GM19397 (cell line): ENCODE data around the gene PRDX4.
"Not testable (repeated sequence)": the region's sequence is repeated elsewhere in the genome, so short reads cannot be mapped to it uniquely, and the experiment has no call there.

Source experiments
- ATAC-seq: cut with Tn5 transposase; IDR thresholded peaks from one replicate; pipeline ENCODE4 v1.9.1; 2021; ENCODE audit warnings: mild to moderate bottlenecking, moderate library complexity; ENCODE audit not compliant: unreplicated experiment

The PRDX4 gene

GRCh38 chrX:23667239-23668177, at the start of gene PRDX4:
TSS of gene PRDX4 (plus strand) at chrX:23667493. CDS start at chrX:23667571, 78 bp downstream.
- ATAC-seq = peak; percentile 65

DNA sequence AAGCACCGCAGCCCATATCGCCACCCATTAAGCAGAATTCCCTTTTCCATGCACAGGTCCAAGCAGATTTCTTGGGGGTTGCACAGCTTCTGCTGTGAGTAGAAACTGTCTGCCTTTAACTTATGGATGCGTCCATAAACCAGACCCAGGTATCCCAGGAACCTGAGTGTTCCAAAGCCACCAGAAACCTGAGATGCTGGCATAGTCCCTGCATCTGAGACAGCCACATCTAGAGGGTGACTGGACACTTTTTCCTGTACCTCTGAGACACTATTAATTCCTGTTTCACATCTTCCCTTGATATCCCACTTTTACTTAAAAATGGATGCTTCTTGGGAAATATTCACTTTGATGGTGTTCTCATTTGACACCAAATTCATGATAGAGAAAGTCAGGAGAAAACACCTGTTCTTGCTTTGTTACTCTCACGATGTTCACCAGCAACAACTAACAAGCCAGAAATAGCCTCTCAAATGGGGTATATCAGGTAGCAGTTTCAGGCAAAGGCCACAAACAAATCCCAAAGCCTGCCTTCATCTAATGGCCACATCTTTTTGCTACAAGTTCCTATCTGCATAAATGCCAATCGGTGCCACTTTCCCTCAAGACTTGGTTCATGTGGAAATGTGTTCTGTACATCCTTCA, 45.5 kb upstream of the PRDX4 start:
- no peak for ATAC-seq

DNA sequence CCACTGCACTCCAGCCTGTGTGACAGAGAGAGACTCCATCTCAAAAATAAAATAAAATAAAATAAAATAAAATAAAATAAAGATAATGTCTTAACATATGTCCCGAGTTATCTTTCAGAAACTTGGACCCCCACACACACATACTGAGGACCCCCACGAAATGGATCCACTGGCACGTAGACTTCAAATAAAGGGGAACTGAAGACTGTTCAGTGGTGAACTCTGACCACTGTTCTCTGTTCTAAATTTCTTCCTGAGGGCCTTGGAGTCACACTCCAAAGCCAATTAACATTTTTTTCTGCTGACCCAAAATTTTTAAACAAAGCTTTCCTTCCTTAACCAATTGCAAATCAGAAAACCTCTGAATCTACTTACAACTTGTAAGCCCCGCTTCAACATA, 43.5 kb upstream of the PRDX4 start:
- ATAC-seq = no peak

GRCh38 chrX:23626651-23627050, 40.6 kb upstream of the PRDX4 start:
- no peak for ATAC-seq

DNA sequence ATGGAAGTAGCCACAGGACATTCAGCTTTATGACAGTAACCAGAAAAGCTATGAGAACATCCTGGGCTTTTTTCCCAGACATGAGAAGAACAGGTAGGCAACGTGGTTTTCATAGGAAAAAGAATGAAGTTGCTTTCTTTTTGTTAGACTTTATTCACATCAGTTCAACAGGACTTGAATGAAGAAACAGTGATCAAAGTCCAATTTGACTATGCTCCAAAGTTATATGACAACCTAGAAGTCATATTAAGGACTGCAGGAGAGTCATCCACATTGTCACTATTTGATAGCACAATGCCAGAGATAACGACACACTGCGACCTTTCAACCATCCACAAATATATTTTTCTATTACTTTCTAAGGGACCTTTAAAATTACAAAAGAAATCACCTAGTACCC, 39.2 kb upstream of the PRDX4 start:
- ATAC-seq = no peak

GRCh38 chrX:23631136-23631535, 36.2 kb upstream of the PRDX4 start:
- no peak for ATAC-seq

DNA sequence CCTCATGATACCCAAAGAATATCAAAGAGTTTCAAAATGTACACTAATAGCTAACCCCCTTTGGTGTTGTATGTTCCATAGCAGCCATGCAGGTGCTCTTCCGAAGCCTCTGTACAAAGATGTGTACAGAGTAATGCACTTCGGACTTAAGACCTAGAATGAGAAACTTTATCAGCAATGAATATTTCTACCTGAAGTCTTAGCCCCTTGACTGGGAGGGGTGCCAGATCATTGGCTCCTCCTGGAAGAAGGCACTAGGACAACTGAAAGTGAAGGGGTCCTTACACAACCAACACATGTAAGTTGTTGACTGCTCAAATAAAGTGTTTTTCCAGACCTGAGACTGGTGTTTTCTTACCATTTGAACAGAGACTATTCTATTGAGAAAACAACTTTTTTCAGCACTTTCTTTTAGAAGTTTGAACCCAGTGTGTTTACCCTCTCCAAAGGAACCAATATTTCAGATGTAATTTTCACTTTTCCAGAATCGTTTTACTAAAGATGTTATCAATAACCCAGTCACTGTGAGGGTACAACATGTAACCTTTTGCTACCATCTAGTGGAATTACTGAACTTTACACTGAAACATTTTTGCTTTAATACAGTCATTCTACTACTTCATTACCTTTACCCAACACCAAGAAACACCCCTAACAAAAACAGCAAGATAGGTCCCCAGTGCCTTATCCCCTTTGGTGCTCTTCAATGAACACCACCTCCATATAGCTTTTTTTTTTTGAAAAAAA, 33.3 kb upstream of the PRDX4 start:
- ATAC-seq = no peak

DNA sequence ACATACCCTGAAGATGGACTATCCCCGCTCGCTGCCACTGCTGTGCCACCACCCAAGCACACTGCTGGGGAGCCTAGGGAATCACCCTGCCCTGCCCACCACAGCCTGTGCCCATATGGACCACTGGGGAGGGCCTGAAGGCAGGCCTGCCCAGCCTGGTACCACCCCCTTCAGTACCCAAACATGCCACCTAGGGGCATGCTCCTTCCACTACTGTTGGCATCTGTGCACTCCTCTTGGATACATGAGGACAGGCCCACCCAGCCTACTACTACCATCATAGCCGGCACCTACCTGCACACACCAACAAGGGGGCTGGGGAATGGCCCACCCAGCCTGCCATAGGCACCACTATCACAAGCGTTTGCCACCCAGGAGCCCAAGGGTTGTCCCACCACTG, 30.1 kb upstream of the PRDX4 start:
- no peak for ATAC-seq

- no peak for ATAC-seq
Measured at GRCh38 chrX:23643020-23643419, 24.3 kb upstream of the PRDX4 start.

GRCh38 chrX:23644744-23645143, 22.5 kb upstream of the PRDX4 start:
- ATAC-seq = no peak

- ATAC-seq = no peak
Measured at GRCh38 chrX:23656091-23656490, 11.2 kb upstream of the PRDX4 start.

DNA sequence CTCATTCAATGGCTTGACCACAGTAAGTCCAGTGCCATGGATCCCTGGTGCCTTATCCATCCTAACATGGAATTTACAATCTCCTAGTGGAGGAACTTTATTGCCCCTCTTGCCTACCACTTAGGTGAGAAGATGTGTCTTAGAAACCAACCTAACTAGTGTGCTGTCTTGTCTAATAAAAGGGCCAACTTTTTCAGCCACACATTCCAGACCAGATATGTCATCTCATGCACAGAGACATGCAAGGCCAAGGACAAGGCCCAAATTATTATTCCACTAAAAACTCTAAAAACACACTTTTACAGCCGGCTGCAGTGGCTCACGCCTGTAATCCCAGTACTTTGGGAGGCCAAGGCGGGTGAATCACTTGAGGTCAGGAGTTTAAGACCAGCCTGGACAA, 10.6 kb upstream of the PRDX4 start:
- ATAC-seq = no peak

- no peak for ATAC-seq
Measured at GRCh38 chrX:23659339-23659738, 8.0 kb upstream of the PRDX4 start.

GRCh38 chrX:23660083-23660765, 7.1 kb upstream of the PRDX4 start:
- ATAC-seq = not testable (repeated sequence)

- no peak for ATAC-seq
Measured at GRCh38 chrX:23660766-23661132, 6.5 kb upstream of the PRDX4 start.

GRCh38 chrX:23661671-23662070, 5.6 kb upstream of the PRDX4 start:
- no peak for ATAC-seq

GRCh38 chrX:23662187-23662586, 5.1 kb upstream of the PRDX4 start:
- peak; percentile 44 for ATAC-seq

DNA sequence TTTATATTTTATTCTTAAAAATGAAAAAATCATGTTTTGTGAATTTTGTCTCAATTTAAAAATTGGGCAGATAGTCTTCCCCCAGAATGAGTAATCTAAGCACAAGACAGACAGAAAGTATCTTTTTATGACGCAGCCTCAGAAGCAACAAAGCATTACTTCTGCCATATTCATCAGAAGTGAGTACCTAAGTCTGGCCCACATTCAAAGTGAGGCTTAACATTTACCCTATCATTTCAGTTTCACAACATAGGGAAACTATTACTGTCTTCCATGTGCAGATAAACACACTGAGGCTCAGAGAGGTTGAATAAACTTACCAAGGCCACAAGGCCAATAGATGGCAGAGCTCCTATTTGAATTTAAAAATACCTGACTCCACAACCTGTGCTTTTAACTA, 4.4 kb upstream of the PRDX4 start:
- peak; percentile 36 for ATAC-seq

DNA sequence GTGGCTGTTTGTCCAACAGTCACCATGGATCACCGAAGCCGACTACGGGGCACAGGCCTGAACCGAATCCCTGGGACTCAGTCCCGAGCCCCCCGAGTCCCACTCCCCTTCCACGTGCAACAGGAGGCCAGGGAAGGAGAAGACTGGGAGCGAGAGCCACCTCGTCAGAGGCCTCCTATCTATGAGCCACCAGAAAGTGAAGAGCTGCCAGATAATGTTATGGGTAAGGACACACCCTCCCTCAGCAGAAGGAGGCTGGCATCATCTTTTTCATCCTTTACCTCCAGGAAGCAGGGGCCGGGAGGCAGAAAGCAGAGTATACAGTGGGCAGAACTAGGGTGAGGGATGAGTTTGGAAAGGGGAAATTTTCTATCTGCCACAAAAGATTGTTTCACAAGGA, 2.8 kb upstream of the PRDX4 start:
- ATAC-seq = no peak

GRCh38 chrX:23666282-23666681, 1.0 kb upstream of the PRDX4 start:
- ATAC-seq = no peak

DNA sequence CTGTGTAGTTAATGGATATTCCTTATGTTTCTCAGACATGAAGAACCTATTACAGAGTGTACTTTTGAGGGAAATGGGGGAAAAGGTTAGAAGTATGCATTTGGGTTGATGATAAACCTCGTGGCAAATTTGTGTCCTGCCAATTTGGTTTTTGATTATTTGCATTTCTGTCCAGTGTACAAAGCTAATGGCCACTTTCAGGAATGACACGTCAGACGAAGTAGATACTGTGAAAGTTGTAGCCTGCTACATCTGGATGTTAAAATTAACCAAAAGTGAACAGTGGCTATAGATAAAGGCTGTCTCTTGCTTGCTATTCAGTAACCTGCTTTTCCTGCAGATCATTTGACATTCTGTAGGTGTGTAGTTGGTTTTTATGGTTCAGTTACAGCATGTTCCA, 1.0 kb downstream of the PRDX4 start:
- no peak for ATAC-seq
